Stimulated activated CD4-positive, alpha-beta T cell treated with anti-CD3 and anti-CD28 coated beads, Interleukin-4, amount 100 ng/mL, for 4 hours (primary cell): ENCODE data around the gene RAB5B.

ENCODE experiments used
- DNase-seq, 2 experiments: peaks; one replicate each; pipeline ENCODE4 v3.0.0-alpha.2; 2020

RAB5B gene

DNA sequence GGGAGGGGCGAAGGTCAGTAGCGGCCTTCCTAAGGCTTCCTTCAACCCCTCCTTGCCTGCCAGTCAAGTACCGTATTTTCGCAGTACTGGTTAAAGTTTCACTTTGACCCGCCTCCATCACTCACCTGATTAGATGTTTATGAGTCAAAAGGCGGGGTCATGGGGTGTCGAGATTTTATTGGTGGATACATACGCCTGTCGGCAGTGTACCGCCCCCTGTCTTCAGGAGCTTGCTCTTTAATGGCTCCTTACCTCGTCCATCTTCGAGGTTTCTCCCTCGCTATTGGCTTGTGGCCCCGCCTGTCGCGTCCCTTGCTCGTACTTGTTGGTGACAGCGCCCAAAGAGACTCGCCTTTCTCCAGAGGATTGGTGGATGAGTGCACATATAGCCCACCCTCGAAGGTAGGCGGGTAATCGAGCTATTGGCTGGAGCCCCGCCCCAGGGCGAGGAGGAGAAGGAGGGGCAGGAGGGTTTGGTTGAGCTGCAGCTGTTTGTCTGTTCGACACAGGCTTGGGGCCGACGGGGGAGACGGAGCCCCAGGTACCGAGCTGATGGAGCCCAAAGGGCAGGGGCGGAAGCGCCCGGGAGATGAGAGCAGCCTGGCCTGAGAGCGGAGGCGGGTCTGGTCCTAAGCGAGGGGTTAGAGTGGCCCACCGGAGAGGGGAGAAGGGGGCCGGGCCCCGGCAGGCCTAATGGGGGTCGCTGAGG, at the start of gene RAB5B:
Gene RAB5B, plus strand, starts transcription at position 480 of the 709 bp plus-strand sequence. CDS start 12,883 bp downstream, outside the sequence.
- DNase-seq = peak; percentile 90 to 99

DNA sequence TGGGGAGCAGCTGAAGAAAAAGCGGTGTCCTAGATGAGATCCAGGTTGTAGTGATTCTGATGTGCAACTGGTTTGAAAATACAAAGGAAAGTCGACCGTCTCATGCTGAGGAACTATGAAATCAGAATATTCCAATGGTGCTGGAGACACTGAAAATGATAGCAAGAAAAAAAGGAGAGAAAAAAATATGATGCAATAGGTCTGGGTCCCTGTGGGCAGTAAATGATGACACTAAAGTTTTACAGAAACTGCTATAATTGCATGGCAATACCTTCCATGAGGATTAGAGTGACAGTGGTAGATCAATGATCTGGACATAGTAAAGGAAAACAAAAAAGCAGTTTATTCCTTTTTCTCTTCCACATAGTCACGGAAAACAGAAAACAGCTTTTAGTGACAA, 48.5 kb upstream of the RAB5B start:
- no peak for DNase-seq

DNA sequence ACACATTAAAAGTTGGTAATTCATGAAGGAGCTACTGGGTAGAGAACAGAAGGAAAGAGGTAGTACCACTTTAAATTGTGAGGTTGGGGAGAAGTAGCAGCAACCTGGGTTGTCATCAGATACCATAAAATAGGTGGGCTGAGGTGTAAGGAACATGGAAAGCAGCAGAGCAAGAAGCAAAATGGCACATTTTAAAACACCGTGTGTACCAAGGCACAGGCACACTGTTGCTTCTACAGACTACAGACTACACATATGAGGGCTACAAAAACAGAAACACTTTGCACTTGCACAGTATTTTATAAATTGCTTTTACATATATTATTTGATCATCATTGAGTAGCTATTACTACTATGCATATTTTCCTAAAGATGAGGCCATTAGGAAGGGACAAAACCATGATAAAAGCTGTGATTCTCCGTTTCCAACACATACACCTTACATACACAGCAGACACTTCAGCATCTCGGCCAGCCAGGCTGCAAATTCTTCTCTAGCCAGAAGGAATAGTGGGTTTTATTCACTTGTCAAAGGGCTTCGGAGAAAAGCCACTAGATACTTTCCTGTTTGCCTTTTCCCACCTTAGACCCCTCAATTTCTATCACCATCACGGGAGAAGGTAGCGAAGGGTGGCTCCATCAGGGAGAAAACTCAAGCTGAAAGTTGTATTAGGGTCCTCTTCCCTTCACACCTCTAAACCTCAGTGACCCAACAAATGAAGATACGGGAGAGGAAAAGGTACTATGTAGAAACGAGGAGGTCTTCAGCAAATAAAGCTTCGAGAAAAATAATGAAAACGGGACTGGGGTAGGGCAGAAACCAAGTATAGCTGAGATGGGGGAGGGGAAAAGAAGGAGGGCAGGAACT, 47.8 kb upstream of the RAB5B start:
- DNase-seq = no peak

- DNase-seq = peak; percentile 85 to 88
Observed at GRCh38 chr12:55926738-55927587, 46.9 kb upstream of the RAB5B start.

DNA sequence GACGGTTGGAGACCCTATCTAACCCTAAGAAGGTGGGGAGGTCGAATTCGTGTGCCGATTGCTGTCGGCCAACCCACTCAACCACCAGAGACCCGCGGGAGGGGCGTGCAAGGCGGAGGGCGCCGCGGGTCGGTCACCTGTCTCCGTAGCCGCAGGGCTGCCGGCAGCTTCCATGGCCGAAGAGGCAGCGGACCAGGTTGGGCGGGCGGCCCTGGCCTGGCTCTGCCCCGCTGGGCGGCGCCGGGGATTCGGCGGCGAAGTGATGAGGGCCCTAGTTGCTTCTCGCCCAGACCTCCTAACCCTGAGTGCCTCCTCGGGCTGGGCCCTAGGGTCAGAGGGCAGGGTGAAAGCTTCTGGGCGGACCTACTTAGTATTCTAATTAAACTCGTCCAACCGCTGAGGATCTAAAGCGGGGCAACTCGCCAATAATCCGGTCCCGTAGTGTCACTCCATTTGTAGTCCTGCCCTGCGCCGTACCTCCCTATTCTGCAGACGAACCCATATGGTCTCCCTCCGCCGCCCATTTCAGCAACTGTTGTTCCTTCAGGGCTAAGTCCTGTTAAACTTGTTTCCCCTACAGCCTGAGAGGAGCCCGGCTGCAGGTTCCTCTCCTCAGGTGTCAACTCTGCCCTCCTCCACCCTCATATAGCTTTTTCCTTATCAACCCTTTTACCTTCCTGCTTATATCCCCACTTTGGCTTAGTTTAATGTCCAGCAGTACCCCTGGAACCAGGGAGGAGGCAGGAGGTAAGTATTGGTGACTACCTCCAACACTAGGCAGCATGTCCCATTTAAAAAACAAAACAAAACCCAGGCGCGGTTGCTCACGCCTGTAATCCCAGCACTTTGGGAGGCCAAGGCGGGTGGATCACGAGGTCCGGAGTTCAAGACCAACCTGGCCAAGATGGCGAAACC, 46.0 kb upstream of the RAB5B start, which contains the start of gene PYM1:
Gene PYM1, minus strand, starts transcription at position 307 of the 915 bp plus-strand sequence. Its CDS starts 133 bp downstream, at position 174.
- peak; percentile 46 to 56 for DNase-seq

- DNase-seq = peak; percentile 74 to 90
Observed at GRCh38 chr12:55929306-55929791, 44.5 kb upstream of the RAB5B start.

DNA sequence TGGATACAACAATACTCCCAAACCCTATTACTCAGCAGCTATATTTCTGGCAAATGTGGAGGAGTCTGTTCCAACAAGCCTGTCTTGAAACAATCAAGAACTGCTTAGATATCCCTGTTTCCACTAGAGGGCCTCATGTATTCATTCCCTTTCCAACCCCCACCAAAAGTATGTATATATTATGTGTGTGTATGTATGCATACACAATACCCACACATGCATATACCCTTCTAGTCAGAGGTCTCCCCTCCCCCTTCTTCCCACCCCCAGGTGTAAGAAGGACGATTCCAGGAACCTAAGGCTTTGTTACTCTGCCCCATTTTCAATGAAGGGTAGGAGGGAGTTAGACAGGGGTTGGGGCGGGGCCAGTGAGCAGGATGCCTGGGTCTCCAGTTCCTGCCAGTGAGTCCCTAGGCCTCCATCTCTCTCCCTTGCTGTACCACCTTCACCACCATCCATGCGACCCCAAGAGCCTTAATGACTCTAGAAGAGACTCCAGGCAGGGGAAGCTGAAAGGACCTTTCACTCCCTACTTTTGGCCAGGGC, 43.0 kb upstream of the RAB5B start, which contains the start of gene DGKA:
Gene DGKA, plus strand, starts transcription at position 392 of the 546 bp plus-strand sequence. CDS start 5,342 bp downstream, outside the sequence.
- DNase-seq = peak; percentile 69 to 75

GRCh38 chr12:55931317-55931779, 42.5 kb upstream of the RAB5B start:
- DNase-seq = no peak

DNA sequence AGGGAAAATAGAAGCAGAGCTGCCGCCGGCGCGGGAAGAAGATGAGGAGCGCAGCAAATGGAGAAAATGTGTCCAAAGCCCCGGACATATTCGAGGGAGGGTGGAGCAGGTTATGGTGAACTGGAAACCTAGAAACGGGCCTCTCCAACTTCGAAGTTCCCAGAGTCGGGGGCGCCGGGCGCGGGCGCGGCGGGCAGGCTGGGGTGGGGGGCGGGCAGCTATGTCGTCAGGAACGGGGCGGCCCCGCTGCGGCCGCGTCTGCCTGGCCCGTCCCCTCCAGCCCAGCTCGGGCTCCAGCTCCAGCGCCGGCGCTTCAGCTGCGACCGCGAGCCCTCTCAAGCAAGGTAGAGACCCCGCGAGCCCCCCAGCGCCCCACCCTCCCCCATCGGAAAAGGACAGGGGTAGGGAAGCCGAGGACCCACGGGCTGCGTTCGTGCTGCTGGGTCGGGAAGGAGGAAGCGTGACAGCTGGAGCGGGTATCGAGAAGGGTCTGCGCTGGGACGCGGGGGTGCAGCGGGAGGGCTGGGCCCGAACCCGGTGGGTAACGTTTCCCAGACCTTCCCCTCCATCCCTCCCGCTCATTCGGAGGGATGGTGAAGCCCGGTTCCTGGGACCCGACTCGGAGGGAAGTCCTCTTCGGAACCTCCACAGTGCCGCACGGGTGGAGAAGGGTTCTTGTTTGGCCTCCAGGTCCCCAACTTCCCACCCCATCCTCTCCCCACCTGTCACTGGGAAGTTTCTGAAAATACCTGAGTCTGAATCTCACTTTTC, 41.9 kb upstream of the RAB5B start:
- peak in 1 of 2 experiments; percentile 42 for DNase-seq

DNA sequence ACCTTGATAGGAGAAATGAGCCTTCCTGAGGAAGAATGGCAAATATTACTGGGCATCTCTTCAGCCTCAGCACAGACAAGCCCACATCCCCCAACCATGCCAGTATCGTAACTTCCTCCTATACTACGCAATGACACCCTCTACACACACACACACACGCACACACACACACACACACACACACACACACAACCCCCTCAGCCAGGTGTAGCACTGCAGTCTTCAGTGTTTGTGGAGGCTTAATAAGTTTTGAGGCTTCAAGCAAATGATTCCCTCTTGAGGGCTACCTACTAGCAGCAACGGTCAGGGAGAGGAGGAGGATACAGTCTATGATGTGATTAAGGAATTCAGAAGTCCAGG, 41.3 kb upstream of the RAB5B start:
- DNase-seq = peak; percentile 34 to 50

DNA sequence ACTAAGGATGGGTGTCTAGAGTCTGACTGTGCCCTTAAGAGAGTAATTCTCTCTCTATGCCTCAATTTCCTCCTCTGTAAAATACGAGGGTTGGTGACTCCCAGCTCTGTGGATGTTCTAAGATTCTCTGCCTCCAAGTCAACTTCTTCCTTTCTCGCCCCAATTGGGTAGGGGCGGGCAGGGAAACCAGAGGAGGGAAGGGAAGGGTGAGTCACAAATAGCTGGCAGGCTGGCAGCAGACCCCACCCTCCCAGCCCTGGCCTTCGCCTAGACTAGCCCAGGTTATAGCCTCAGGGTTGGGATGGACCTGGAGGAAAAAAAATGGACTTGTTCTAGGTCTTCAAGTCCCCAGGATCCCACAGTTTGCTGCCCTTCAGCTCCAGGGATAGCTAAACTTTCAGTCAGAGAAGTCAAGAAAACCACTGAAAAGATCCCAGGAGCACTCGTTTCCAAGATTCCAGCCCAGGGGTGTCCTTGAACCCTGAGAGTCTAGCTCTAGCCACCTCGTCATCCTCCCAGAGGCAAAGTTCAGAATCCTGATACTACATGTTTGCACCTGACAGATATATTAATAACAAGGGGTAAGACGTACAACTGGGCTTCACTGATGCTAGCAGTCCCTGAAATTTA, 40.6 kb upstream of the RAB5B start:
- no peak for DNase-seq

DNA sequence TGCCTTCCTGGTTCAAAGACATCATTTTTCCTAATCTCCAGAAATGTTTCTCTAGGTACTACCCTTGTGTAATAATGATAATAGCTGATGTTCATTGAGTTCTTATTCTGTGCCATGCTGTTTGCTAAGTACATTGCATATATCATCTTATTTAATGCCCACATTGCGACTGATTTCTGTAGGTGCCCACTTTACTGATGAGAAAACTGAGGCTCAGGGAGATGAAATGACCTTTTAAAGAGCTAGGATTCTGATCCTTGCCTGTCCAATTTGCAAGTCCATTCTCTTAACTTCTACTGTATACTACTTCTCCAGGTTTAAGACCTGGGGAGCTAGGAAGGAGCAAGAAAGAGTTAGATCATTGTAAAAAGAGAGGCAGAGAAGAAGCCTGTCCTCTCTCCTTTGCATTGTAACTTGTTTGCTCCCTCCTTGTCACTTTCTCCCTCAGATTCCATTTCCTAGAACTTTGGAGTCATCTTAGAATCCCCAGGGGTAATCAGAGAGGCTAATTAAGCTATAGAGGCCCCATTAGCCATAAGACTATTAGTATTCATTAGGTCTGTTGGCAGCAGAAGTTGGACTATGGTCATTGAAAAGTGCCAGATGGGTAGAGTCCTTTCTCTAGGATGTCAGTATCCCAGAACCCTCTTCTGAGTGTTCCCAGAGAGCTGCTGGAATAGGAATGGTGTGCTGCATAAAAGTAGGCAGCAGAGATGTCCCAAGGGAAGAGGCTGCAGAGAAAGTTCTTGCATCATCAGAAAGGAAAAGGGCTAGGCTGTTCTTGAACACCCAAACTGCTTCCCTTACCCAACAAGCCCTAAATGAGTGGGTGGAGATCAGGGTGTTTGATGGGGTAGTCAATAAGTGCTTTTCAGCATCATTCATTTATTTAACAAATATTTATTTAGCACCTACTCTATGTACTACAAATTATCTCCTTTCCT, 39.8 kb upstream of the RAB5B start:
- DNase-seq = no peak

DNA sequence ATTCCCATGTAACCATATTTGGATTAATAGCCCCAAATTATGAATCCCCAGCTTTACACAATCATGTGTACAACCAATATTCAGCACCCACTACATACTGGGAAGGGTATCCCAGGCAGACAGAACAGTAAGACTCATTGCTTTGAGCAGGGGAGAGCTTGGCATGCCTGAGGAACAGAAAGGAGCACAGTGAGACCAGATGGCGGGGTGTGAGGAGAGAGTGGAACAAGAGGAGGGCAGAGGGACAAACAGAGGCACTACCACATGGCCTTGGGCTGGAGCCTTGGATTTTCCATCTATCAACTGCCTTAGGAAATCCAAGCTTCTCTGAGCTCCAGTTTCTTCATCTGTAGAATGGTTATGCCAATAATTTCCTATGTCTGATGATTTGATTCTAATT, 39.1 kb upstream of the RAB5B start:
- DNase-seq = no peak

GRCh38 chr12:55935738-55936151, 38.1 kb upstream of the RAB5B start:
- peak; percentile 36 to 44 for DNase-seq

DNA sequence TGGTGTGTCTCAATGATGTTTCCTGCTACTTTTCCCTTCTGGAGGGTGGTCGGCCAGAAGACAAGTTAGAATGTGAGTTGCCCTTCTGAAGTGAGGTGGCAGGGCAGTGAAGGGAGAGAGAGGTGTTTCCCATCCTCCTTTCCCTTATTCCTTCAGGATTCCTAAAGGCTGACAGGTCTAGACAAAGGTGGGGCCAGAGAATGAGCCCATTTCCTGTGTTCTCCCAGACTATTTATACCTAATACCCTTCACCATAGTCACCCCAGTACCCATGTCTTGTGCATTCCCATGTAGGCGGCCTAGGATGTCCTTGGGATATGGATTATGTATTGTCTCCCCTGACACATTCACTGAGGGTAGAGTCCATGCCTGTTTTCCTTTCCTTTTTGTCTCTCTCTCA, 35.9 kb upstream of the RAB5B start:
- DNase-seq = no peak

DNA sequence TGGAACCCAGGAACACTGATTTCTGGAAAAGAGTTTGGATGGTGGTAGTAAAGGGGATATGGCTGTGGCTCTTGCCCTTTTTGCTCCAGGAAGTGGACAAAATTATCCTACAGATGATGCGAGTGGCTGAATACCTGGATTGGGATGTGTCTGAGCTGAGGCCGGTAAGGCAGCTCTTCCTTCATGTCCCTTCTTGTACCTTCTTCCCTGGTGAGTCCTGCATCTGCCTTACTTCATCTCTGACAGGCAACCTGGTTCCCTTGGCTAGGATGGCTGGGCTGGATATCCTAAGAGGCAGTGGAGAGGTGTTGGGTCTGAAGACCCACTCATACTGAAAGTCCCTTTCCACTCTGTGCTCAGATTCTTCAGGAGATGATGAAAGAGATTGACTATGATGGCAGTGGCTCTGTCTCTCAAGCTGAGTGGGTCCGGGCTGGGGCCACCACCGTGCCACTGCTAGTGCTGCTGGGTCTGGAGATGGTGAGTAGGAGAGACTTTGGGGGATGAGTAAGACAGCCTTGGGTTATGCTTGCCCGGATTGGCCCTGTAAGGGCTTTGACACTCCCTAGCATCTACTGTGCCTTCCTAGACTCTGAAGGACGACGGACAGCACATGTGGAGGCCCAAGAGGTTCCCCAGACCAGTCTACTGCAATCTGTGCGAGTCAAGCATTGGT, 34.9 kb upstream of the RAB5B start:
- no peak for DNase-seq

- peak; percentile 71 to 76 for DNase-seq
Observed at GRCh38 chr12:55940065-55940732, 33.7 kb upstream of the RAB5B start.
